ENCODE data around the gene MYOCD.

DNA sequence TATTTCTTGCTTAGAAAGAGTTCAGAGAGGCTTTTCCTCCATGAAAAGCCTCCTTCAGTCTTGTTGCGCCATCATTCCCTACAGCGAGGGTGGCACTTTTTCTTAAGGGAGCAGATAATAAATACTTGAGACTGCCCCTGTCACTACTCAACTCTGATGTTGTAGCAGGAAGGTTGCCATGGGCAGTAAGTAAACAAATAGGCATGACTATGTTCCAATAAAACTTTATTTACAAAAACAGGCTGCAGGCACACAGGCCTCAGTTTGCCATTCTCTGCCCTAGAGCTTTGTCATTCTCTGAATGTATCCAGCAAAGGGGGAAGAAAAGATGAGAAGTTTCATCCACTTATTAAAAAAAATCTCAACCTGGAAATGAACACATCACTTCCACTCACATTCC is 60.4 kb downstream of the MYOCD start:
- TF ChIP-seq POLR2A (IDR thresholded peaks at IDR 0.05) (no peak), POLR2AphosphoS5 (IDR thresholded peaks at IDR 0.05; ENCODE audit: insufficient read depth in 1 of 2, low read depth in 1 of 2) (no peak)
- TF ChIP-seq, protein P1, sequence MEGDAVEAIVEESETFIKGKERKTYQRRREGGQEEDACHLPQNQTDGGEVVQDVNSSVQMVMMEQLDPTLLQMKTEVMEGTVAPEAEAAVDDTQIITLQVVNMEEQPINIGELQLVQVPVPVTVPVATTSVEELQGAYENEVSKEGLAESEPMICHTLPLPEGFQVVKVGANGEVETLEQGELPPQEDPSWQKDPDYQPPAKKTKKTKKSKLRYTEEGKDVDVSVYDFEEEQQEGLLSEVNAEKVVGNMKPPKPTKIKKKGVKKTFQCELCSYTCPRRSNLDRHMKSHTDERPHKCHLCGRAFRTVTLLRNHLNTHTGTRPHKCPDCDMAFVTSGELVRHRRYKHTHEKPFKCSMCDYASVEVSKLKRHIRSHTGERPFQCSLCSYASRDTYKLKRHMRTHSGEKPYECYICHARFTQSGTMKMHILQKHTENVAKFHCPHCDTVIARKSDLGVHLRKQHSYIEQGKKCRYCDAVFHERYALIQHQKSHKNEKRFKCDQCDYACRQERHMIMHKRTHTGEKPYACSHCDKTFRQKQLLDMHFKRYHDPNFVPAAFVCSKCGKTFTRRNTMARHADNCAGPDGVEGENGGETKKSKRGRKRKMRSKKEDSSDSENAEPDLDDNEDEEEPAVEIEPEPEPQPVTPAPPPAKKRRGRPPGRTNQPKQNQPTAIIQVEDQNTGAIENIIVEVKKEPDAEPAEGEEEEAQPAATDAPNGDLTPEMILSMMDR (IDR thresholded peaks at IDR 0.05) = no peak

Data from vagina (tissue), 2 donors.